DMS53 treated with DMSO at 0.1 percent for 48 hours (cell line): ENCODE measurements around the gene PPP1CA.

Experiments
- DNase-seq: peaks from one replicate; lab custom pipeline; 2025; ENCODE audit not compliant: unreplicated experiment; lab: John Stamatoyannopoulos, UW

Gene PPP1CA

GRCh38 chr11:67353317-67354074 lies 48.2 kb downstream of the PPP1CA start, which contains the start of gene POLD4:
Gene POLD4 (minus strand): TSS chr11:67353546. CDS start chr11:67353399, 147 bp downstream.
- DNase-seq, result peak; percentile 94

GRCh38 chr11:67352546-67353316 lies 48.9 kb downstream of the PPP1CA start:
- peak; percentile 89 for DNase-seq

- DNase-seq, result peak; percentile 89
Measured at GRCh38 chr11:67351275-67352005, 50.2 kb downstream of the PPP1CA start.

GRCh38 chr11:67349928-67350465 lies 51.7 kb downstream of the PPP1CA start:
- no peak for DNase-seq

GRCh38 chr11:67349457-67349856 lies 52.2 kb downstream of the PPP1CA start:
- no peak for DNase-seq

- no peak for DNase-seq
Measured at GRCh38 chr11:67349036-67349435, 52.6 kb downstream of the PPP1CA start.
